NCI-H187 (cell line): Measurements from ENCODE around the gene PGS1.

Experiments
- DNase-seq, 2 experiments: peaks; one replicate each; lab custom pipeline; 2025; lab: John Stamatoyannopoulos, UW

PGS1 gene

DNA sequence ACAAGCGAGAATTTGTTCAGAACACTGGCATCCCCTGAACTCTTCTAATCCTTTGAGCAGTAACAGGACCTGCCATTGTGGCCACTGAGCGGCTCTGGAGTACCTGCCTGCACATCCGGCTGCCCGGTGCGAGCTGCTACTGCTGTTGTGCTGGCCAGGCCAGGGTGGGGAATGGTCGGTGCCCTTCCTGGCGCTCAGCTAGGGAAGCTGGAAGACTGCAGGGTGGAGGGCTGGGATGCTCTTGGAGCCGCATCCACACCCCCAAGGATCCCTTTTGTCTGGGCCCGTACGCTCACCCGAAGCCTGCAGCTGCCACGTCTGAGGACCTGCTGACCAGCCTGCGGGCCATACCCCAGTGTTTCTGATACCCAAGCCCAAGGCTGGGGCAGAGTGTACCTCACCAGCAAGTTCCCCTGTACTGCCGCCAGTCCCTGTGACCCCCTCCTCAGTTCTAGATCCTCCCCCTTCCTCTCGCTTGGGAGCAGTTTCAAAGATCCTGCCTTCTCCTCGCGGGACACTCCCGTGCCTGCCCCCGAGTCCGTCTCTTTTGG lies 49.7 kb downstream of the PGS1 start:
- no peak for DNase-seq

DNA sequence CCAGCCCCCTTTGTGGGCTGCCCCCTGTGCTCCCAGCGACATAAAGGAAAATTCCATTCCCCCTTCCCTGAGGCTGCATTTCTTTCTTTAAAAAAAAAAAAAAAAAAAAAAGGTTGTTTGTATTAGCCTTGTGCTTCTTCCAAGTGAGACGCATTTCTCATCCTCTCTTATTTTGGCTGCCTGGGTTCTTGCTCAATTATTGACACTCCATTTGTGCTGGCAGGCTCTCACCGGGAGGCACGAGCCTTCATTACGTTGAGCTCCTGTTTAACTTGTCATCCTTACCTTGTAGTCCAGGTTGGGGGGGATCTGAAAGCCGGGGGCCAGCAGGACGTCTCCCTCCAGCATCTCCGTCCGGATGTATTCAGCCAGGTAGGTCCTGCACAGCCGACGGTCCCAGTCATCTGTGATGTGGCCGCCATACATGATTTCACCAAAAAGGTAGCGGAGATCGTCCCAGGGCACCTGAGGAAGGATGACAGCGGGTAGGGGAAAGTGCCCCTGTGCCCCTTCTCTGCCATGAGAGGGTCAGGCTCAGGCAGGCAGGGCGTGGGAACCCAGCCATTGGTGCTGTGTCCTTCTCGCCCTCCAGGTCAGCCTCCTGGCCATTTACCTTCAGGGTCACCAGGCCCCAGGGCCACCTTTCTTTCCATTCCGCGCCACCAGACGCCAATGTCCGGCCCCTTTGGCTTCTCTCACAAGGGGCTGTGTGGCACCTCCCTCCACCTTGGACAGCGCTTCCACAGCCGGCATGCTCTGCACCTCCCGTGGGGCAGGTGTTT lies 50.6 kb downstream of the PGS1 start:
- DNase-seq, result no peak

DNA sequence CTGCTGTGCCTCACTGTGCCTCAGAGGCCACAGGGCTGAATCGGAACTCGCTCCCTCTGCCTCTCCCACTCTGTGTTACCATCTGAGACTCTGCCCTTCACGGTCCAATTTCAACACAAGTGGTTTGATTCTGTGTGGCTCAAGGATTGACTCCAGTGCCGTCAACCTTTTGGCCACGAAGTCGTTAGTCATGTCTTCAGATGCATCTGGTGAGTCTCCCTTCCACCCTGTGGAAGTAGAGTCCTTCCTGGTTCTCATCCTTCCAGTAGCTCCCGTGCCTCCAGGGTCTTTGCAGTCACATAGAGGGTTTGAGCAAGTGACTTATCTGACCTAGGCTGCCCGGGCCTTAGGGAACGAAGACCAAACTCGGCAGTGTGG lies 51.2 kb downstream of the PGS1 start:
- DNase-seq, result no peak

DNA sequence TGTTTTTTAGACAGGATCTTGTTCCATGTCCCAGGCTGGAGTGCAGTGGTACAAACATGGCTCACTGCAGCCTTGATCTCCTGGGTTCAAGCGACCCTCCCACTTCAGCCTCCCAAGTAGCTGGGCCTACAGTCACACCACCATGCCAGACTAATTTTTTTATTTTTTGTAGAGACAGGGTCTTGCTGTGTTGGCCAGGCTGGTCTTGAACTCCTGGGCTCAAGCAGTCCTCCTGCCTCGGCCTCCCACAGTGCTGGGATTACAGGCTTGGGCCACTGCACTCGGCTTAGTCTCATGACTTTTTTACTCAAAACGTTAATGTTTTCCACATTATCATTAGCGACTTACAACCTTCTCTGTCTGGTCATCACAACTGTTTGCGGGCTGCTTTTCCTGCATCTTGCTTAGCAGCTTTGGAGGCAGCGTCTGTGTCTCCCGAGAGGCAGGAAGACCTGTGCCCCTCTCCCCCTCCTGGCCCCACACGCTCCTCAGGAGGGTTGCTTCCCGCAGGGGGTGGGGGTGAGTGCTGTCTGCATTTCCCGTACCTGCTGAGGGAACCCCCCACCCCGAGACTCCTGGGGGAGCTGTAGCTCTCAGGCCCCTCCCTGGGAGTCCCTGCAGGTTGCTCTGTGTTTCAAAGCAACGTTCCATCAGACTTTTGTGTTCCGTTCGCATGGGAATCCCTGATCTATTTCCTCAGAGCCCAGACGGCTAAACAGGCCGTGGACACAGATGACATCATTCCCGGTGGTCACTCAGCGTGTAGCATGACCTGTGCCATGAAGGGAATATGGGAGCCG lies 52.6 kb downstream of the PGS1 start:
- DNase-seq, result no peak

DNA sequence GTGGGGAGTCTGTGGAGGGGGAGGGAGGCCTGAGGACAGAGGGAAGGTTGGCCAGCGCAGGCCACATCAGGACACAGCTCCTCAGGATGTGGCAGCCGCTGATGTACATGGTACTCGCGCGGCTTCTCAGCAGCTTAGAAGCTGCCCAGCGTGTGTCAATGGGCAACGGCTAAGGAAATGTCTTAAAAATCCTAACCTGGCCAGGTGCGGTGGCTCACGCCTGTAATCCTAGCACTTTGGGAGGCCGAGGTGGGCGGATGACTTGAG lies 53.2 kb downstream of the PGS1 start:
- no peak for DNase-seq

DNA sequence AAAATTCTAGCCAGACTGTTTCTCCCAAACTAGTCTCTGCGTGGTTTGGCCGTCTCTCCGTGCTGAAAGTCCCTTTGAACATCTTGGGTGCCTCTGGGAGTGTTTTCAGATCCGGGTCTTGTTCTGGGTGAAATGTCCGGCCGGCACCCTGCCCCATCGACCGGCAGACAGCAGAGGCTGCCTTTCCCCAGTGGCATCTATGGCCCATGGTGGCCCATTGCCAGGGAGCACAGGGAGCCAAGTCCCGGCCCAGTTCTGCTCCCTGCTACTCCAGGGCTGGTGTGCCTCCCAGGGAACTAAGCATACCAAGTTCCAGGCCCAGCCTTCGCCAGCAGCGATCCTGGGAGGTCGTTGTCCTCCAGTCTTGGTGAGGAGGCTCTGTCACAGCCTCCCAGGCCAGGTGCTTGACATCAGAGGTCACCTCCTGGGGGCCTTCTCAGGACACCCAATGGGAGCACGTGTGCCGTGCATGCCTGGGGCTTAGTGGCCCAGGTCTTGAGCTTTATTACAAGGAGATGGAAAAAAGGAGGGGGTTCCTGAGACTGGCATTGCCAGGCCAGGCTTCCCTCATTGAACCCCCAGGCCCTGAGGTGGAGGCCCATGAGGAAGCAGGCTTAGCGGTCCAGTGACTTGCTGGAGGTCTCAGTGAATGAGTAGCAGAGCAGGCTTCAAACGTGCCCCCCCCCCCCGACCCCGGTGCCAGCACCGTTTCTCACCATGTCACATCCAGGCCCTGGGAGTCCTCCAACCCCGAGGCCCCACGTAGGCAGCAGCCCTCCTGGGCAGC lies 54.0 kb downstream of the PGS1 start:
- no peak for DNase-seq

DNA sequence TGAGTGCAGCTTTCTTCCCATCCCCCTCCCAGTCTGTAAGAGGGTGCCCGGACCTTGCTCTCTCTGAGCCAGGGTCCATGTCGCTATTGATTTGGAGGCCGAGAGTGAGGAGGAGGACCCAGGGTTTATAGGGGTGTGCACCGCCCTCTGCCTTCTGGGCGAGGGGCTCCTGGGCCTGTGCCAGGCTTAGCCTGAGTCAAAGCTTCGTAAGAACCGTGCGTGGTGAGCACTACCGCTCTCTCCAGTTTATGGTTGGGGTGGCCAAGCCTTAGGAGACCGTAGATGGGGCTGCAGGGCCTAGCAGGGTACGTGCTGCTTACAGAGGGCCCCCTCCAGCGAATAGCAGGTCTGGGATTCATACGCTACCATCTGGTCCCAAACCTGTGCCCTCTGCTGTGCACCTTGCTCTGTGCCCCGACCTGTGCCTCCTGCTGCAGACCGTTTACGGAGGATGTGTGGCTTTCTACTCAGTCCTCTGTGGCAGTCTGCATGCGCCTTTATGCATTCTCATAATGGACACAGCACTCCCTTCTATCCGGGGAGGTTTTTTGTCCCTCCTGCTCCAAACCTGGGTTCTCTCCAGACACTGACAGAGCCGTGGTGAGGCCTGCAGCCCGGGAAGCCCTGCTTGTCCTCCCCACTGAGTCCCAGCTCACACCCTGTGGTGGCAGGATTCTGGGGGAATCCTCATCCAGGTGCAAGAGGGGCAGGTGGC lies 54.7 kb downstream of the PGS1 start:
- DNase-seq, result no peak

DNA sequence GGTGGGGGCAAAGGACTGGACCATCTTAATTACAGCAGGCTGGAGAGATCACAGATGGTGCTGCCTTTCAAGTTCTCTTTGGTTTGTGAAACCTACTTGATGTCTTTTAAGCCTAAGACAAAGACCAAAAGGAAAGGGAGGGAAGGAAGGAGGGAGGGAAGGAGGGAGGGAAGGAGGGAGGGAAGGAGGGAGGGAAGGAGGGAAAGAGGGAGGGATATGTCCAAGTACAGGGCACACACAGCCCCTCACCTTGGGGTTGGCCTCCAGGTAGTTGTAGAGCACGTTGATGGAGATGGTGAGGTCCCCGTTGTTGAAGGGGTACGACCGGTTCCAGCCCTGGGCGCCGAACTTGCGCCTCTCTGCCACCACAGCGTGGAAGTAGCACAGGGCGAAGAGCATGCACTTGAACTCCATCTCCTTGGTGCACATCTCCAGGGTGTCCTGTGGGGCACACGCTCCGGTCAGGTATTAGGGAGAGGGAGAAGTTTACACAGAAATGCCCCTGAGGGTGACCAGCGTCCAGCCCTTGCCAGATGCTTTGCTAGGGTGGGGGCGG lies 55.4 kb downstream of the PGS1 start:
- DNase-seq, result no peak

DNA sequence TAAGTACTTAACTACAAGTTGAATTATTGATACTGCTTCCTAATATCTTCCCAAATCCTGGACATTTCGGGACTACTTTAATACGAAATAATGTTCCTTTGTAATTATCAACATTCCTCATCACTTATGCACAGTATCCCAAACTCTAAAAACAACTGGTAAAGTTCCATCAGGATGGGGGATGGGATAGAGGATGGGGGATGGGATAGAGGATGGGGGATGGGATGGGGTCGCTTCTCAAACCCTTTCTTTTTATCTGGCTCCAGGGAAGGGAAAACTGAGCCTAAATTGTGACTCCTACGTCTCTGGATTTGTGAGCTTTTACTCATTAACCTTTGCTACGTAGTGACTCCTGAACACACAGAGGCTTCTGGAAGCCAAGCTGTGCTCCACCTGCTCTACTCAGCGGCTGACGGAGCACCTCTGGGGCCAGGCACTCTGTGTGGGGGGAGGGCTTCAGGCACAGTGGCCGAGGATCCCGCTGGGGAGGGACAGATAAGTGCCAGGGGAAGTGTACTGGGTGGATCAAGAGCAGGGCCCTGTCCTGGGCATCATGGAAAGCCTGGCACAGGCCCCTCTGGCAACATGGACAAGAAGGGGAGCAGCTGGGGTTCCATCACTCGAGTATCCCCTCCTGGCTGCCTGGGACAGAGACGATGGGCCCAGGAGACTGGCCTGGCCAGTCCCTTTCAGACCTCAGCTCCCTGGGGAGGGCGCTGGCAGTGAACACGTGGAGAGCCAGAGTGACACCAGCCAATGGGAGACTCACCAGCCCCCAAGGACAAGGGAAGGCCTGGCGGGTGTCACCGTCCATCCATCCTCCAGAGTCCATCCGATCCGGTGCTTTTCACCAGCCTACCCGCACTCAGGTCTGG lies 56.2 kb downstream of the PGS1 start:
- no peak for DNase-seq

DNA sequence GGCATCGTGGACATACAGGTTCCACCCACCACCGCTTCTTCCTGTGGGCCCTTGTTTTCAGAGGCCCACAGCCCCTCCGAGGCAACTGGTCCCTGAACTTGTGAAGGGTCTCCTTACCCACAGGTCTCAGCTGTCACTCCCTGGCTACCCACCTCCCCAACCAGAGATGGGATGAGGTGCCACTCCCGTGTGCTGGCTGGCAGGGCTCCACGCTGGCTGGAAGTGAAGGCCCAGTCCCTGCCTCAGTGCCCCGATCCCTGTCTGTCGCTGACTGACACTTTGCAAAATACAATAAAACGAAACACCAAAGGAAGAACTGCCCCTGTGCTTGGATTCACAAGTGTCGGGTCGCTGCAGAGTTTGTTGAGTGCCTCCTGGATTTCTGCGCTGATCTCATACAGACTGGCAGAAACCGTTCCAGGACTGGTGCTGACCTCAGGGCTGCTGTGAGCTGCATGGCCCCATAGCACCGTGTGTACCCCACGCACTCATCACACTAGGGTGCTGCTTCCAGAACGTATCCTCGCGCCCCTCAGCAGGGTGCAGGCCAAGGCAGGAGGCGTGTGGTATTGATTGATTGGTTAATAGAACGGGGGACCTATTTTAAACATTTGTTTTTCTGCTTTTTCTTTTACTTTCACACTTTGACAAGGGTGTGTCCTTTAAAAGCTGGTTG lies 57.0 kb downstream of the PGS1 start:
- DNase-seq, result no peak

DNA sequence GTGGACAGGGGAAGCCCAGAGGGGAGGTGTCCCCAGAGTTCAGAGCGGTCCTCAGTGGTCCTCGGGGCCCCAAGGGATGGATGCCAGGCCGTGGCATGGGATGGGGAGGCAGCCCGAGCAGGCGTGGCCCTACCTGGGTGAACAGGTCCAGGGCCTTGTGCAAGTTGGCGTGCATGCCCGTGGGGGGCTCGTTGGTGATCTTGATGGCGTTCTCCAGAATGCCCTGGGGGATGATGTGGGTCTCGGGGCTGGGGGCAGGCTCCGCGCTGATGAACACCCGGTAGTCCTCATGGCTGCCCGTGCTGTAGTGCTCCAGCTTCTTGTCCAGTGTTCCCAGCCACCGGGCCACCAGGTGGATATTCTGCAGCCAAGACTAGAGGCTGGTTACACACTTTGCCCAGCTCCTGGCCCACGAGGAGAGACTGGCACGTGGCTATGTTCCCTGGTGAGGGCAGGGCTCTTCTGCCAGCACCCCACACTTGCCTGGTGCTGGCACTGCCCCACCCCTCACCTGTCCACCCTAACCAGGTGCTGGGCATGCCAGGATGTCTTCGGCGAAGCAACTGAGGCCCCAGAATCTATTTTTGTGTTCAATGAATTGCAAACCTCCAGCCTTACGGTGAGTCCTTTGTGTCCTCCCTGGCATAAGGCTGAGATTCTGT lies 59.2 kb downstream of the PGS1 start:
- no peak for DNase-seq

DNA sequence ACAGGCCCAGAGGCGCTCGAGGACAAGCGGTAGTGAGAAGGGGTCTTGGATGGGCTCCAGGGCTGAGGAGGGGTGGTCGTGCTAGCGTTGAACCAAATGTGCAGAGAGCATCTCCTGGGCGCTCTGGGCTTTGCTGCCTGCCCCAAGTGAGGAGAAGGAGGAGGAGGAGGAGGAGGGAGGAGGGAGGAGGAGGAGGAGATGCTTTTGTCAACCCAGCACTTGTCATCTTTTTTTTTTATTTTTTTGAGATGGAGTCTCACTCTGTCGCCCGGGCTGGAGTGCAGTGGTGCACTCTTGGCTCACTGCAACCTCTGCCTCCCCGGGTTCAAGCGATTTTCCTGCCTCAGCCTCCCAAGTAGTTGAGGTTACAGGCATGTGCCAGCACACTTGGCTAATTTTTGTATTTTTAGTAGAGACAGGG lies 59.8 kb downstream of the PGS1 start:
- no peak for DNase-seq

DNA sequence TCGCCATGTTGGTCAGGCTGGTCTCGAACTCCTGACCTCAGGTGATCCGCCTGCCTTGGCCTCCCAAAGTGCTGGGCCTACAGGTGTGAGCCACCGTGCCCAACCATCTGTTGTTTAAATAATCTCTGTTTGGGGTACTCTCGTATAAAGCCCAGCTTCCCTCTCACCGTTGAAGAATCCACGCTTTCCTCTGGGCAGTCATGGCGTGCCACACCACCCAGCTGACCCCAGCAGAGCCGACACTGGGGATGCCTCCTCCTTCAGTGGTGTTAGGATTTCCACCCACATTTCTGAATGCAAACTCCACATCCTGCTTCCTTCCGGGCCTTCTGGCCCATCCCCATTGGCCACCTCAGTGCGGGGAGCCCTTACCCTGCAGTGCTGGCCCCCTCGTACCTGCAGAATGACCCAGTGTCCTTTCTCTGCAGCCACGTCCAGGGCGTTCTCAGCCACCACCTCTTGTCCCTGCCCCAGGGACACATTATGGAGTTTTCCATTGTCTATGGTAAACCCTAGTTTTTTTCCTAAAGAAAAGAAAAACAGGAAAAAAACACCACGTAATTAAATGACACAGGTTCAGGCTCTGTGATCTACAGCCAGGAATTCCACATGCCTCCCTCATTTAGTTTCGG lies 60.4 kb downstream of the PGS1 start:
- no peak for DNase-seq

DNA sequence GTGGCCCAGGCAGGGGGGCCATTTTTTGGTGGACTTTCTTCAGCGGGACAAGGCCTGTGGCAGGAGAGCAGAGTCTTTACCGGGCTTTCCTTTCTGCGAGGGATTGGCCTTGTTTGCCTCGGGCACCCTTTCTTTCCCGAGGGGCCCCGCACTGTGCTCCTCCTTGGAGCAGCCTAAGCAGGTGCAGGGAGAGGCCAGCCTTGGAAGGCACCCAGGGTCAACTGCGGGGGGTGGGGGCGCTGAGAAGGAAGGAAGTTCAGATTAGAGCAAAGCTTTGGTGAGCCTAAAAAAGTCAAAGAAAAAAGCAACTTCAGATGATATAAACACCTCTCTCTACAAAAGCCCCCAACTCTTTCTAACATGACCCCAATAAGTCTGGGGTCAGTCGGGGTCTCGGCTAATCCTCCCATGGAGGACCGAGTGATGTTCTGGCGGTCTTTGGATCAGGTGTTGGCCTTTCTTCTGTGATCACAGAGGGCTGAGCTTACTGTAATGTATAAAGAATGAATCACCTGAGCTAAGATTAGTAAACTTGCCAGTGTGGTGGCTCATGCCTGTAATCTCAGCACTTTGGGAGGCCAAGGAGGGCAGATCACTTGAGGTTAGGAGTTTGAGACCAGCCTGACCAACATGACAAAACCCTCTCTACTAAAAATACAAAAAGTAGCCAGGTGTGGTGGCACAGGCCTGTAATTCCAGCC lies 63.0 kb downstream of the PGS1 start:
- DNase-seq, result no peak

DNA sequence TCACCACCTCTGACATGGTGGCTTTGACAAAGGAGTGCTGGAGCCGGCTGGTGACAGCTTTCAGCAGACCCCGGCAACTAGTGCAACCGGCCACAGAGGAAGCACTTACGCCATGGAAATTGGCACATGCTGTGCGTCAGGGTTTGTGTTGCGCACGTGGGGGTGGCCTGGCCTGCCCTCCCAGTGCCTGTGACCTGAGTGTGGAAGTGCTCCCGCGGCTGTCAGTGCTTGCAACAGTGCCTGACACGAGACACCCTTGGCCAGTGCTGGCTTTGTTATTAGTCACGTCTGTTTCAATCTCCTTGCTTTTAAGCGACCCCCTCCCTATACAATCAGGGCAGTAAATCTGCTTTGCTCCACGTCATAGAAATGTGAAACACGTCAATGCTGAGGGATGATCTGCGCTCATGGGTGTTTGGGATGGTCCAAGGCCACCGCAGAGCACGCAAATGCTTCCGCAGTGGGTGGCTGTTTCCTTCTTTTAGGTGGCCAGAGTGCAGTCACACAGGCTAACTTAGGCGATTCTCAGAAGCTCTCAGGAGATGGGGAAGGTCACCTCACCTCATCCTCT lies 64.3 kb downstream of the PGS1 start:
- DNase-seq, result no peak

DNA sequence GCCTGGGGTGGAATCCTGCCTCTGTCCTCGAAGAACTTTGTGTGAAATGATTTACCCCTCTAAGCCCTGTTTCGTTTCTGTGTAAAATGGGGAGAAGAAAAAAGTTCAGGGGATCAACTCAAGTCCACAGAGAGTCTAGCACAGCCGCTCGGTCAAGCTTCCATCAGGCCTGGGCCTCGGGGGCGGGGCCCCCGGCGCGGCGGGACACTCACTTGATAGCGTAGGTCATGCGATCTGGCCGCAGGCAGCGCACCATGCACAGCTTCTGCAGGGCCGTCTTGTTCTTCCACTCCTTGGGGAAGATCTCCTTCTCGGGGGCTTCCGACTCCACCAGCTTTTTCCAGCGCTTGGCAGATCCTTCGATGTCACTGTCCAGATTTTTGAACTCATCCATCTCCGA lies 65.9 kb downstream of the PGS1 start:
- DNase-seq, result no peak

DNA sequence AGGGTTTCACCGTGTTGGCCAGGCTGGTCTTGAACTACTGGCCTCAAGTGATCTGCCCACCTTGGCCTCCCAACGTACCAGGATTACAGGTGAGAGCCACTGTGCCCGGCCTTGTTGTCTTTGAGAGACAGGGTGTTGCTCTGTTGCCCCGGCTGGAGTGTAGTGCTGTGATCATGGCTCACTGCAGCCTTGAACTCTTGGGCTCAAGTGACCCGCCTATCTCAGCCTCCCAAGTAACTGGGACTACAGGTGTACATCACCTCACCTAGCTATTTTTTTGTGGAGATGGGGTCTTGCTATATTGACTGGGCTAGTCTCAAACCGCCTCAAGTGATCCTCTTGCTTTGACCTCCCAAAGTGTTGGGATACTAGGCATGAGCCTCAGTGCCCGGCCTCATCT lies 68.4 kb downstream of the PGS1 start:
- no peak for DNase-seq

DNA sequence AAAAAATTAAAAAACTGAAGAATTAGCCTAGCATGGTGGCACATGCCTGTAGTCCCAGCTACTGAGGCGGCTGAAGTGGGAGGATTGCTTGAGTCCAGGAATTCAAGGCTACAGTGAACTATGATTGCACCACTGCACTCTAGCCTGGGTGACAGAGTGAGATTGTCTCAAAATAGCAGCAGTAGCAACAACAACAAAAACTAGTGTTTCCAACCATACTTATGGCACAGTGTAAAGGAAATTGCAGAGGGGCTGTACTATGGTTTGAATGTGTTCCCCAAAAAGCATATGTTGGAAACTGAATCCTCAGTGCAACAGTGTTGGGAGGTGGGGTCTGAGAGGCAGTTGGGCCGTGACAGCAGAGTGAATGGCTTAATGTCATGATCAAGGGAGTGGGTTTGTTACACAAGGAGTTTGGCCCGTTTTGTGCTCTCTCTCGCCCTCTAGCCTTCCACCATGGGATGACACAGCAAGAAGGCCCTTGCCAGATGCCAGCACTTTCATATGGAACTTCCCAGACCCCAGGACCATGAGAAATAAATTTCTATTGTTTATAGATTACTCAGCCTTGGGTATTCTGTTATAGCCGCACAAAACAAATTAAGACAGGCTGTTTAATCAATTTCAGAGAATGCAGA lies 70.0 kb downstream of the PGS1 start:
- no peak for DNase-seq
